ENCODE data around the gene NBL1. TPM values are rescaled to one million over a fixed set of nuclear protein-coding genes. Genes with fewer than 3 reads are reported as not detected.

Gene NBL1
- polyA plus RNA-seq, 3 donors, result 11.3 to 163 (median 85.8) TPM

DNA sequence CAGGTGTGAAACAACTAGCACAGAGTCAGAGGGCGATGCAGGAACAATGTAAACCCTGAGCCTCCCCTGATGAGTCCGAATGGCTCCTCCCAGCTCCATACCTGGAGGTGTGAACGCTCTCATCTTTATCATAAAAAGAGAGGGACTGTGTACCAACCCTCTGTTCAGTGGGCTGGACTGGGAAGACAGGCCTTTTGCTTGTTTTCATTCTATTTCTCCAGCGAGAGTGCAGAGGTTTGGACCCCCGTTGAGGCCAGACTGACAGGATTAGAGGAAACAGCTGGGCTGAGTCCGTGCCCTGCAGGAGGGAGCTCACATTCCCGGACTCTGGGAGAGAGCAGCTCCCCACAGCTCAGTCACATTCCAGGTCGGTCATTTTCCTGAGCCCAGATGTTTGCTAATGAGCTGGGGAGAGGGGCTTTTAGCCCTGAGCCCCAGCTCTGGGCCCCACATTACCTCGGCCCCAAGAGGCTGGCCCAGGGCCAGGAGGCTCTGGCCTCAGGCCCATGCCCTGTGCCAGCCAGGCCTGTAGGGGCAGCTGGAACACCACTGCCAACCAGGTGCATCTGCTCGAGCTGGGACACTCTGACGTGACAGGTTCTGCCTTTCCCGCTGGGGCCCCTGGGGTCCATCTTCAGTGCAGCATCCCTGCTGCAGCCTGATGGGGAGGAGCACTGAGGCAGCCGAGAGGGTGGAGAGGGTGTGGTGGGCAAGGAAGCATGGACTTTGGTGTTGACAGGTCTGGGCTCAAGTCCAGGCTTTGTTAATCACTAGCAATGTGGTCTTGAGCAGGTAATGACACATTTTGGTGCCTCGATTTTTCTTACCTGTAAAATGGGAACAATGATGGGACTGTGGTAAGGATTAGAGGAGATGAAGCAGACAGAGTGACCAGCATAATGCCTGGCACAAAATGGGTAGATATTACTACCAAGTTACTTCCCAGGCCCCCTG, 3.5 kb upstream of the NBL1 start:
- no peak overlapping the region for H3K27ac ChIP-seq (ENCODE audit: low read depth, low read length)
- WGBS, 3 donors, result 33 to 57% (median 53%) methylated on average over 14 of the region's 14 CpGs

GRCh38 chr1:19643121-19643520, 990 bp upstream of the NBL1 start:
- 44 to 63% (median 59%) methylated on average over 7 of the region's 7 CpGs for WGBS, 3 donors
- H3K27ac ChIP-seq (ENCODE audit: low read depth, low read length), result no peak overlapping the region

DNA sequence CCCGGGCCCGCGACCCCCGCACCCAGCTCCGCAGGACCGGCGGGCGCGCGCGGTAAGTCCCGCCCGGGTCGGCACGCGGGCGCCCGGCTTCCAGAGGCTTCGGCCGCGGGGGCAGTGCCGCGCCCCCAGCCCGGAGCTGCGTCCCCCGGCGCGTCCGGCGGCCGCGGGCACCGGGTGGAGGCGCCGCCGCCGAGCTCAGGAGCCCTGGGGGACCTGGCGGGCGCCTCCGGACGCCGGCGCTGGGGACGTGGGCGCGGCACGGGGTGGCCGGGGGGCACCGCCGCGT, 227 bp downstream of the NBL1 start:
- WGBS, 3 donors, result 0 to 1% (median 1%) methylated on average over 23 to 51 of the region's 51 CpGs
- H3K27ac ChIP-seq (ENCODE audit: low read depth, low read length), result no peak overlapping the region

GRCh38 chr1:19644681-19645410, 735 bp downstream of the NBL1 start:
- 3 to 12% (median 4%) methylated on average over 42 to 71 of the region's 71 CpGs for WGBS, 3 donors
- peak overlapping the region; percentile 70 for H3K27ac ChIP-seq (ENCODE audit: low read depth, low read length)

- 16 to 67% (median 35%) methylated on average over 29 to 30 of the region's 30 CpGs for WGBS, 3 donors
- H3K27ac ChIP-seq (ENCODE audit: low read depth, low read length), result no peak overlapping the region
Observed at GRCh38 chr1:19645411-19646251, 1.5 kb downstream of the NBL1 start.

GRCh38 chr1:19646377-19647319, 2.5 kb downstream of the NBL1 start:
- peak overlapping the region; percentile 33 for H3K27ac ChIP-seq (ENCODE audit: low read depth, low read length)
- 65 to 95% (median 70%) methylated on average over 9 of the region's 9 CpGs for WGBS, 3 donors

DNA sequence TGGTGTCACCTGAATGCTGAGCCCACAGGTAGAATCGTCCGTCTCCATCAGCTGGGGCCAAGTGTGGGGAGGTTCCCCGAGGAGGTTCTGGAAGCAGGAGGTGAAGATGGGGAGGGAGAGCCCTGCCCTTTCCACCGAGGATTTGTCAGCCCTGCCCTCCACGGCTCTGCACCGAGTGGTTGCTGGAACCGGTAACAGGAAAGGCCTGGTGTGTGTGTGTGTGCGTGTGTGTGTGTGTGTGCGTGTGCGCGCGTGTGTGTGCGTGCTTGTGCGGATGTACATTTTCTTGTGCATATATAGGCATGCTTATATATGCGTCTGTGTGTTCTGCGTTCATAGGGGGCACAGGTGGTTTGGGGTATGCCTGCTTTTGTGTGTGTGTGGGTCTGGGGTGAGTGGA, 3.5 kb downstream of the NBL1 start:
- no peak overlapping the region for H3K27ac ChIP-seq (ENCODE audit: low read depth, low read length)
- 32 to 62% (median 42%) methylated on average over 15 to 16 of the region's 16 CpGs for WGBS, 3 donors

GRCh38 chr1:19648239-19648638, 4.1 kb downstream of the NBL1 start:
- WGBS, 3 donors, result 47 to 64% (median 64%) methylated on average over 14 of the region's 14 CpGs
- peak overlapping the region; percentile 1 for H3K27ac ChIP-seq (ENCODE audit: low read depth, low read length)

- WGBS, 3 donors, result 44 to 61% (median 50%) methylated on average over 11 of the region's 11 CpGs
- H3K27ac ChIP-seq (ENCODE audit: low read depth, low read length), result no peak overlapping the region
Observed at GRCh38 chr1:19648689-19649088, 4.6 kb downstream of the NBL1 start.

GRCh38 chr1:19650416-19651140, 6.5 kb downstream of the NBL1 start:
- H3K27ac ChIP-seq (ENCODE audit: low read depth, low read length), result peak overlapping the region; percentile 6
- WGBS, 3 donors, result 27 to 29% (median 29%) methylated on average over 12 of the region's 12 CpGs

GRCh38 chr1:19651141-19651737, 7.1 kb downstream of the NBL1 start:
- H3K27ac ChIP-seq (ENCODE audit: low read depth, low read length), result peak overlapping the region; percentile 6
- WGBS, 3 donors, result 14 to 23% (median 18%) methylated on average over 11 of the region's 11 CpGs

- H3K27ac ChIP-seq (ENCODE audit: low read depth, low read length), result no peak overlapping the region
- WGBS, 3 donors, result 81 to 89% (median 81%) methylated on average over 5 of the region's 5 CpGs
Observed at GRCh38 chr1:19654386-19654785, 10.3 kb downstream of the NBL1 start.

DNA sequence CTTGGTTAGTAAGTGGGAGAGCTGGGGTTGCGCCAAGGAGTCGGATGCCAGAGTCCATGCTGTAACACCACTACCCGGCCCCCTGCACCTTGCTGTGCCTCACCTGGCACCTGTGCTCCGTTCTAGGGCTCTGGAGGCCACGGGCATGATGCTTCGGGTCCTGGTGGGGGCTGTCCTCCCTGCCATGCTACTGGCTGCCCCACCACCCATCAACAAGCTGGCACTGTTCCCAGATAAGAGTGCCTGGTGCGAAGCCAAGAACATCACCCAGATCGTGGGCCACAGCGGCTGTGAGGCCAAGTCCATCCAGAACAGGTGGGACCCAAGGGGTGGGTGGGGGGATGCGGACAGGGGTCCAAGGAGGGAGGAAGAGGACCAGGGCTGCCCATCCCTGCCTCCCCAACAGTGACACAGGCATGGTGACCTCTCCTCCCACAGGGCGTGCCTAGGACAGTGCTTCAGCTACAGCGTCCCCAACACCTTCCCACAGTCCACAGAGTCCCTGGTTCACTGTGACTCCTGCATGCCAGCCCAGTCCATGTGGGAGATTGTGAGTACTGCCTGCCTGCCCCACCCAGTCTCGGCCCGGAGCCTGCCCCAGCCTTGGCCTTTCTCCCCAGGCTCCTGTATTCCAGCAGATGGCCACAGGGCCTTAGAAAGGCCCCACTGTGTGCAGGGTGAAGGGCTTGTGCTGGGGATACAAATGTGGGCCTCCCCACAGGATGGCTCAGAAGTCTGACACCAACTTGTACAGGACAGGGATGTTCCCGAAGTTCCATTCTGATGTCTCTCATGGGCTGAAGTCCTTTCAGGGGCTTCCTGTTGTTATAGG, 11.0 kb downstream of the NBL1 start:
- 70 to 79% (median 78%) methylated on average over 15 of the region's 15 CpGs for WGBS, 3 donors
- no peak overlapping the region for H3K27ac ChIP-seq (ENCODE audit: low read depth, low read length)

GRCh38 chr1:19655718-19656080, 11.6 kb downstream of the NBL1 start:
- WGBS, 3 donors, result 83 to 89% (median 85%) methylated on average over 8 of the region's 8 CpGs
- no peak overlapping the region for H3K27ac ChIP-seq (ENCODE audit: low read depth, low read length)

- H3K27ac ChIP-seq (ENCODE audit: low read depth, low read length), result no peak overlapping the region
- WGBS, 3 donors, result 85 to 90% (median 89%) methylated on average over 6 to 9 of the region's 9 CpGs
Observed at GRCh38 chr1:19656134-19656779, 12.1 kb downstream of the NBL1 start.

Data from adipose tissue (tissue), 3 donors.